ENCODE measurements around the gene RADX. TPM values are rescaled to one million over a fixed set of nuclear protein-coding genes. Genes with fewer than 3 reads are reported as not detected.
"Not testable (repeated sequence)": the region's sequence is repeated elsewhere in the genome, so short reads cannot be mapped to it uniquely, and the experiment has no call there.

The RADX gene
- polyA plus RNA-seq, 1 experiment: 0.09 TPM

DNA sequence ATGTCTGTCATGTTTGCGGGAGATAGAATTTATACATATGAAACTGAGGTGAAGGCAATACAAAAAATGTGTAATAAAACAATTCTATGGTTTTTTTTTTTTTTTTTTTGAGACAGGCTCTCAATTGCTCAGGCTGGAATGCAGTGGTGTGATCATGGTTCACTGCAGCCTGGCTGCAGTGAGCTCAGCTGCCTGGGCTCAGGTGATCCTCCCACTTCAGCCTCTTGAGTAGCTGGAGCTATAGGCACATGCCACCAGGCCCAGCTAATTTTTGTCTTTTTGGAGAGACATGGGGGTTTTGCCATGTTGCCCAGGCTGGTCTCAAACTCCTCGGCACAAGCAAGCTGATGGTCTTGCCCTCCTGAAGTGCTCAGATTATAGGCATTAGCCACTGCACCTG is 10.1 kb downstream of the RADX start:
- no peaks in the 10 kb centered on the region for H3K36me3 ChIP-seq (ENCODE audit: control insufficient read depth, insufficient read depth, low read length)
- H3K4me3 ChIP-seq (ENCODE audit: low read depth, low read length): no peak overlapping the region
- POLR2A ChIA-PET: no interaction called here
- no peak for DNase-seq (ENCODE audit: low read depth)
- TF ChIP-seq, protein P1, sequence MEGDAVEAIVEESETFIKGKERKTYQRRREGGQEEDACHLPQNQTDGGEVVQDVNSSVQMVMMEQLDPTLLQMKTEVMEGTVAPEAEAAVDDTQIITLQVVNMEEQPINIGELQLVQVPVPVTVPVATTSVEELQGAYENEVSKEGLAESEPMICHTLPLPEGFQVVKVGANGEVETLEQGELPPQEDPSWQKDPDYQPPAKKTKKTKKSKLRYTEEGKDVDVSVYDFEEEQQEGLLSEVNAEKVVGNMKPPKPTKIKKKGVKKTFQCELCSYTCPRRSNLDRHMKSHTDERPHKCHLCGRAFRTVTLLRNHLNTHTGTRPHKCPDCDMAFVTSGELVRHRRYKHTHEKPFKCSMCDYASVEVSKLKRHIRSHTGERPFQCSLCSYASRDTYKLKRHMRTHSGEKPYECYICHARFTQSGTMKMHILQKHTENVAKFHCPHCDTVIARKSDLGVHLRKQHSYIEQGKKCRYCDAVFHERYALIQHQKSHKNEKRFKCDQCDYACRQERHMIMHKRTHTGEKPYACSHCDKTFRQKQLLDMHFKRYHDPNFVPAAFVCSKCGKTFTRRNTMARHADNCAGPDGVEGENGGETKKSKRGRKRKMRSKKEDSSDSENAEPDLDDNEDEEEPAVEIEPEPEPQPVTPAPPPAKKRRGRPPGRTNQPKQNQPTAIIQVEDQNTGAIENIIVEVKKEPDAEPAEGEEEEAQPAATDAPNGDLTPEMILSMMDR (IDR thresholded peaks at IDR 0.05; ENCODE audit: insufficient read depth, low read depth, low read length): no peak
- CTCF ChIA-PET: no interaction called here
- no peaks in the 10 kb centered on the region for H3K27me3 ChIP-seq (ENCODE audit: control insufficient read depth, insufficient read depth, low read length)

DNA sequence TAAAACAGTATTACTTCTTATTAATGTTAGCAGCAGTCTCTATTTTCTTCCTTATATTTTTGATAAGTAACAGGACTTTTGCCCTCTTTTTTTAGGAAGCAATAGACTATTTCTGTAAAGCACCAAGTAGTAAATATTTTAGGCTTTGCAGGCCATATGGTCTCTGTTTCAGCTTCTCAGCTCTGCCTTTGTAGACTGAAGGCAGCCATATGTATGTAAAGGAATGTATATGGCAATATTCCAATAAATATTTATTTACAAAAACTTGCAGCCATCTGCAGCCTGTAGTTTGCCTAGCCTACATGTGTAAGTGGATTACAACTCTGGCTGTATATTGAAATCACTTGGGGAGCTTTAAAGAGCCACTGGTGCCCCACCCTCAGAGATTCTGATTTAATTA is 15.0 kb downstream of the RADX start:
- TF ChIP-seq, protein P1 (IDR thresholded peaks at IDR 0.05; ENCODE audit: insufficient read depth, low read depth, low read length): no peak
- H3K27me3 ChIP-seq (ENCODE audit: control insufficient read depth, insufficient read depth, low read length): no peaks in the 10 kb centered on the region
- ChIA-PET POLR2A (no interaction called here), CTCF (no interaction called here)
- no peaks in the 10 kb centered on the region for H3K36me3 ChIP-seq (ENCODE audit: control insufficient read depth, insufficient read depth, low read length)
- no peak overlapping the region for H3K4me3 ChIP-seq (ENCODE audit: low read depth, low read length)
- no peak for DNase-seq (ENCODE audit: low read depth)

DNA sequence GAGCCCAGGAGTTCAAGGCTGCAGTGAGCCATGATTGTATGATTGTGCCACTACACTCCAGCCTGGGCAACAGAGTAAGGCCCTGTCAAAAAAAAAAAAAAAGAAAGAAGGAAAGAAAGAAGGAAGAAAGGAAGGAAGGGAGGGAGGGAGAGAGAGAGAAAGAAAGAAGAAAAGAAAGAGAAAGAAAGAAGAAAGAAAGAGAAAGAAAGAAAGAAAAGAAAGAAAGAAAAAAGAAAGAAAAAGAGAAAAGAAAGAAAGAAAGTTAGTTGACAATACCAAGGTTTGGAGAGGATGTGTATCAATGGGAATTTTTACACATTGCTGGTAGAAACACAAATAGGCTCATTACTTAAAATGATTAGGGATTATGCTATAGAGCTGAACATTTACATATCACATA is 19.8 kb downstream of the RADX start:
- ChIA-PET CTCF (no interaction called here), POLR2A (no interaction called here)
- Histone ChIP-seq H3K4me3 (ENCODE audit: low read depth, low read length) (no peak overlapping the region), H3K27me3 (ENCODE audit: control insufficient read depth, insufficient read depth, low read length) (no peaks in the 10 kb centered on the region), H3K36me3 (ENCODE audit: control insufficient read depth, insufficient read depth, low read length) (no peaks in the 10 kb centered on the region)
- TF ChIP-seq, protein P1 (IDR thresholded peaks at IDR 0.05; ENCODE audit: insufficient read depth, low read depth, low read length): no peak
- no peak for DNase-seq (ENCODE audit: low read depth)

DNA sequence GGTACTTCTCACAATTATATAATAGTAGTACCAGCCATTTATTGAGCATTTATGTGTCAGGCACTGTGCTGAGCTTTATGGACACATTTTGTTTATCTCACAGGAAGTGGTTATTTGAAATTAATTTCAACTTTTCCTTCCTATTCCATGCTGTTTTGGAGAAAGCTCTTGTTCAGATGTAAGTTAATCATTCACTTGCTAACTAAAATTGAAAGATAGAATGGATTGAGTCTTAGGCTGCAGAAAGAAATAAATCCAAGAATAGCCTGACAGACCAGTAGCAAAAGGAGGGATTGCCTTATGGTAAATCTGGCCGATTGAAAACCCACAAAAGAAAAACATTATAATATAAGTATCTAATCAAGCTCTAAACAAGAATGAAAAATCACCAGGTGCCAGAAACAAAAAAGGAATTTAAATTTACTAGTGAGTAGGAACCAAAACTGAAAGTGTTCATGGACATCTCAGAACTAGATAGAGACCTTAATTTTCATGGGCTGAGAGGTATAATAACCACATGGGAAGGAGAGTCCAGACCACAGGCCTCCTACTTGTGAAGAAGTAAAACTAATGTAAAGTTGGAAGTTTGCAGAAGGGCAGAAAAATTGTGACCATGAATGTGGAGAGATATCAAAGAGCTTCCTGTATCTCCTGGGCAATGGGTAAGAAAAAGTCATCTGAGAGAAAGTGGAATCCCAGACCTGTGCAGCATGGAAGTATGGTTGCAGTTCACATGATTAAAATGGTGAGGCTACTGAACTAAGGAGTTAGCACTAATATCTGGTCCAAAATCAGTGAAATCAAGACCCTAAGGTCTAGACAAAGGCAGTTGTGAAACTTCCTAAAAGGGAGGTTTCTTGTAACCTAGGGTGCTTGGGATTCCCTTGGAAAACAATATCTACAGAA is 38.0 kb downstream of the RADX start:
- Histone ChIP-seq H3K4me3 (ENCODE audit: low read depth, low read length) (no peak overlapping the region), H3K36me3 (ENCODE audit: control insufficient read depth, insufficient read depth, low read length) (no peaks in the 10 kb centered on the region), H3K27me3 (ENCODE audit: control insufficient read depth, insufficient read depth, low read length) (no peaks in the 10 kb centered on the region)
- CTCF ChIA-PET: no interaction called here
- DNase-seq (ENCODE audit: low read depth): no peak
- TF ChIP-seq, protein P1 (IDR thresholded peaks at IDR 0.05; ENCODE audit: insufficient read depth, low read depth, low read length): no peak
- POLR2A ChIA-PET: no interaction called here

- H3K36me3 ChIP-seq (ENCODE audit: control insufficient read depth, insufficient read depth, low read length); POLR2A ChIA-PET; DNase-seq (ENCODE audit: low read depth); H3K4me3 ChIP-seq (ENCODE audit: low read depth, low read length); H3K27me3 ChIP-seq (ENCODE audit: control insufficient read depth, insufficient read depth, low read length); CTCF ChIA-PET: not testable (repeated sequence)
Observed at GRCh38 chrX:106653625-106654024, 41.8 kb downstream of the RADX start.

GRCh38 chrX:106670631-106671030 is 58.9 kb downstream of the RADX start:
- TF ChIP-seq, protein P1 (IDR thresholded peaks at IDR 0.05; ENCODE audit: insufficient read depth, low read depth, low read length): no peak
- Histone ChIP-seq H3K27me3 (ENCODE audit: control insufficient read depth, insufficient read depth, low read length) (no peaks in the 10 kb centered on the region), H3K36me3 (ENCODE audit: control insufficient read depth, insufficient read depth, low read length) (no peaks in the 10 kb centered on the region), H3K4me3 (ENCODE audit: low read depth, low read length) (no peak overlapping the region)
- ChIA-PET CTCF (no interaction called here), POLR2A (no interaction called here)
- no peak for DNase-seq (ENCODE audit: low read depth)

Measured in BJ (cell line).